Fibroblast of skin of abdomen (primary cell): ENCODE data around the gene RASSF5.

Experiments used
- DNase-seq: peaks from one replicate; pipeline ENCODE4 v3.0.0-alpha.2; 2013

RASSF5 gene

DNA sequence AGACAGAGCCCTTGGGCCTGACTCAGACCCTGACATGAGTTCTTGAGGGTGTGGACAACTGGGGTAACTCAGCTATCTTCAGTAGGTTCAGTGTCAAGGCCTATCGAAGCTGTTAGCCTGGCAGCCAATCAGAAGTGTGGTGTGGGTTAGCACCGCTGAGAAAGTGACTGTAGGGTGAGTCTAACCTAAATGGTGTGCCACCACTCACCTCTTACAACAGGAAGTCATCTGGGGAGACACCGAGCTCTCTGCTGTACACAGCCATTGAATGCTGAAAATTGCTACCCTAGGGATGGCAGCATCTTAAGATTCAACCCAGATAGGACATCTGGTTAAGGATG is 44.6 kb downstream of the RASSF5 start:
- DNase-seq = no peak

GRCh38 chr1:206554211-206554610 is 46.9 kb downstream of the RASSF5 start:
- DNase-seq = no peak

- DNase-seq = no peak
Measured at GRCh38 chr1:206554701-206555472, 47.6 kb downstream of the RASSF5 start.

- no peak for DNase-seq
Measured at GRCh38 chr1:206555473-206555935, 48.2 kb downstream of the RASSF5 start.

GRCh38 chr1:206556047-206556749 is 48.9 kb downstream of the RASSF5 start:
- DNase-seq = no peak

GRCh38 chr1:206556750-206557635 is 49.7 kb downstream of the RASSF5 start:
- DNase-seq = peak; percentile 31

GRCh38 chr1:206557636-206558473 is 50.5 kb downstream of the RASSF5 start:
- DNase-seq = no peak

DNA sequence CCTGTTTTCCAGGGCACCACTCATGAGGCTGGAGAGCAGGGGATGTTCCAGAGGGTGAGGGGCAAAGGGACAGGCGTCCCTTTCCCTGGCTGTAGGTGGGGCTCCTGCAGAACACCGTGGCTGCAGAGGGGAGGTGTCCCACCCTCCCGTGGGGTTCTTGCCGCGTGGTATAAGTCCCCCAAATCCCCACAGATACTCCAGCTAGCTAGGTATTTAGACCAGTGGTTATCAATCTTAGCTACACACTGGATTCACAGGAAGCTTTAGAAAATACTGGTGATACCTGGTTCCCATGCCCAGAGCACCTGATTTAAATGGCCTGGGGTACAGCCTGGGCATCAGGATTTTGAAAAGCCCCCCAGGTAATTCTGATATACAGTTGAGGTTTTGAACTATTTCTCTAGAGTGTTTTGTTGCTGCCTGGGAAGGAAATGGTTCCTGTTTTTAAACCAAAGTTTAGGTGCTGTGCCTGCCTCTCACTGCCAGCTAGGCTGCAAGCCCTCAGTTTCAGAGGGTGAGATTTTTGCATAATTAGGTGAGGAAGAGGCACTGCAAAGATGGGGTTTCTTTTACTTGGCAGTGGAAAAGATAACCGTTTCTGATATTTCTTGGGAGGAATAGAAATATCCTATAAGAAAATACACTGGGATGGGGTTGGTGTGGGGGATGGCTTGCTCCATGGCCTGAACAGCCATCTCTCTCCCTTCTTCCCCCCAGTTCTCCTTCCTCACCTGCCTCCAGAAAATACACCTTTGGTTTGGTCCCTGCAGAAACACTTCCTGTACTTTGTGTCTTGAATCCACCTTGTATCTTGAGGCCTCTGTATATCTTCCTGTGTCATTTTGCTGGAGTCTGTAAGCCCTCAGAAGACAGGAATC is 51.7 kb downstream of the RASSF5 start:
- no peak for DNase-seq

DNA sequence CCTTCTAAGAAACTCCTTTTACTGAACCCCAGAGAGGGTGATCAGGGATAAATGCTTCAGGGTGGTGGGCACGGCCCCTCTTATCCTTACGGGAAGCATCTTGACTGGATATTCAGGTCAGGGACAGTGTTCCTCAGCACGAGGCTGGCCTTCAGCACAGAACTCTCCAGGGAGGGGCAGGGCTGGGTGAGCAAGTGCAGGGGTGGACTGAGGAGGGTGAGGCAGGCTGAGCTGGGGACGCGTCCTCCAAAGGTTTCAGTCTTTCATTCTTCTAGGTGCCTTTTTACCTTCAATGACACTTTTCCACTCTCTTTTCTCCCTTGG is 52.3 kb downstream of the RASSF5 start:
- no peak for DNase-seq

DNA sequence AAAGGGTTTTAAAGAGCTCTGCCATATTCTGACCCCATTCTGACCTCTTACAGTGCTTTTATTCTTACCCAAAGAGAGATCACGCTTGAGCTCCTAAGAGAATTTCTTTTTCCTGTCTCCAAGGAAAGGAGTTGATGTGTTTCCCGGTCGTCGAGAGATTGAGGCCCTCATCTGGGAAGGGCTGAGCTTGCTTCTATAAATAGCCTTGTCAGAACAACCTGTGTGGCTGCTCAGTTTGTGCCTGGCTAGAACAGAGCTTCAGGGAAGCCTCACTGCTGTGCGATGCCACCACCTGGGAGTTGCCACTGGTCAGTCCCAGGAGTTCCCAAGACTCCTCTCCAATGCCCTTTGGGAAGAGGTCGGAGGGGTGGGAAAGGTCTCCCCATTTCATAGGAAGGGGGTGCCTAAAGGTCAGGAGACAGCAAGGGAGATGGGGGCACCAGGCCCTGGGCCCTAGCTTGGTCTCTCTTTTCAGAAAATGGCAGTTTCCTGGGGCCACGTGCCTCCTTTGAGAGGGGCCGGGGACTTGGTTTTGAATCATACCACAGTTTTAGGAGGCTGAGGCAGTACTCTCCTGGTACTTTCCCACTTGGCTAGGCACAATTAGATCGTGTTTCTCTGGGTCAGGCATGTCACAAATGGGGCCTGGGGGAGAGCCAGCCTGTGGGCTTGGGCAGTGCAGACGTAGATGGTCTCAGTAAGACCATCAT is 52.8 kb downstream of the RASSF5 start:
- no peak for DNase-seq

DNA sequence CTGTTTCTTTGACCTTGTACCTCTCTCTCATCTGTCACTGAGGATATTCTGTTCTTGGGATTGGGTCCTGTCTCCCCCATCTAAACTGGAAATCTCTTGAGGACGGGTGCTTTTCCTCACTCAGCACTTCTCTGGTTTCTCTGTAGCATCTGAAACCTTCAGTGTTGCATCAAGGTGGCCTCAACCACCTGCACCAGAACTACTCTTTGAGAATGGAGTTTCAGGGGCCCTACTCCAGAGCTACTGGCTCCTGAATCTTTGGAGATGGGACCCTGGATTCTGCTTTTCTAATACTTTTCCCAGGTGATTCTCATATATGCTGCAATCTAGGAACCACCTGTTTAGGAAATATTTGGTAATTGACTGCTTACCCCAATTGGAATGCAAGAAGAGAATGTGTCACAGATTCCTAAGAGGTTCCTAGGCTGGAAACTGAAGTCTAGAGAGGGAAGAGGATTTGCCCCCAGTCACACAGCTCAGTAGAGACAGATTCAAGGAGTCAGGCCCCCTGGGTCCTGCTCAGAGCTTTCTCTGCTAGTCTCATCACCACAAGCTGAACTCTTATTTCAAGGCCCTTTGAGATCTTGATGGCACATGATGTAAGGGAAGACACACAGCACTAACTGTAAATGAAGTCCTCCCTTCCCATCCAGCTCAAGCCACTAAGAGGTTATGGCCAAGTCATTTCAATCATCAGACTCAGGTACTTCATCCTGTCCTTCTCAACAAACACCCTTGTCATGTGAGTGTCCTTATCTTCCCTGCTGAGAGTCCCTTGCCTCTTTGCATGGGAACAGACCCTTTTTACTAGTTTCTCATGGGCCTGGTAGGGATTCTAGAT is 56.3 kb downstream of the RASSF5 start:
- no peak for DNase-seq

DNA sequence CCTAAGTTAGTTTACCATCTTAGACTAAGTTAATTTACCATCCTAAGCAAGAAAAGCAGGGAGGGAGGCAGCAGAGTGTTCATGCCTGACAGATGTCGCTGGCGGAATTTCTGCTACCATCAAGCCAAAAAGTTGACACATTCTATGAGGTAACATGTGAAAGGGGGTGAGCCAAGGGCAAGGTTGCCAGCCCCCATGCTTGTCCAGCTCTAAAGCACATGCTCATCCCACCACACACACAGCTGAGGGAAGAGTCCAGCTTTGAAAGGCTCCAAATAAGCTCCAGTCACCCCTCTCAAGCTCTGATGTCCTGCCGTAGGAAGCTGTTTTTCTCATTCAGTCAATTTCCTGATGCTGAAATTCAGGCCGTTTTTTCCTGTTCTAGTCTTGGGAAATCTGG is 58.7 kb downstream of the RASSF5 start:
- DNase-seq = no peak

DNA sequence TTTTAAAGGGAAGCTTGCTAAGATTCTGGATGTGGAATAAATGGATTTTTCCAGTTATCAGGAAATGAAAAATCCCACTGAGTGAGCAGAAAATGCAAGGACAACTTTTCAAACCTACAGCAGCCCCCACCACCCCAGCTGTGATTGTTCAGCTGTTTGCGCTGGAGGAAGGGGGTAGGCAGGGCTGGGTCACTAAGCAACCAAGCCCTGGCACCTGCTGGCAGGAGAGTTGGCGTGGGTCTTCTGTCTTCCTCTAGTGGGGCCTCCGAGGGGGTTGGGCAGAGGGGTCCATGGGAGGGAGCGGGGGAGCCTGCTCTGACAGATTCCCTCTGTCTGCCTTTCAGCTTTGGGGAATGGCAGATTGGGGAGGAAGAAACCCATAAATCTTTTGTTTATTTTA is 59.7 kb downstream of the RASSF5 start:
- no peak for DNase-seq

GRCh38 chr1:206568256-206568655 is 60.9 kb downstream of the RASSF5 start:
- no peak for DNase-seq

DNA sequence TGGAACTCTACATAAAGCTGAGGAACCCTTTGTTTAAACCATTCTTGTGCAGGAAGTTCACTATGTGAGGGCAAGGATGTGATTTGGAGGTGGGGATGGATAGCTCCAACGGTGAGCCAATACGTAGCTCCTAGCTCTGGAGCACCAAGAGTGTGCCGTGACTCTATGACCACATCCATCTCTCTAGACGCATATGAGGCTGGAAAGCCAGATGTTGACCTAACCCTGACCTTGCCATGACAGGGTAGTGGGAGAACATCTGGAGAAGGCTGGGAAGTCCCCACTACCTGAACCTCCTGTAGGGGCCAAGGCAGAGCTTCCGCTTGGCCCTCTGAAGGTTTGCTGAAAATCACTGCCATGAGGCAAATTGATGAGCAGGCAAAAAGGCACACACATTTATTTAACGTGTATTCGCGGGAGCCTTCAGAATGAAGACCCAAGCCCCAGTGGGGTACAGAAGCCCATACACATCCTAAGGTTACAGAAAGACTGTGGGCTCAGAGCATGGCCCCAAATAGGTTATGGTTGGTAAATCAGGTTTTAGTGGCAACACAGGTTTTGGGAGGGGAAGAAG is 61.5 kb downstream of the RASSF5 start:
- no peak for DNase-seq

DNA sequence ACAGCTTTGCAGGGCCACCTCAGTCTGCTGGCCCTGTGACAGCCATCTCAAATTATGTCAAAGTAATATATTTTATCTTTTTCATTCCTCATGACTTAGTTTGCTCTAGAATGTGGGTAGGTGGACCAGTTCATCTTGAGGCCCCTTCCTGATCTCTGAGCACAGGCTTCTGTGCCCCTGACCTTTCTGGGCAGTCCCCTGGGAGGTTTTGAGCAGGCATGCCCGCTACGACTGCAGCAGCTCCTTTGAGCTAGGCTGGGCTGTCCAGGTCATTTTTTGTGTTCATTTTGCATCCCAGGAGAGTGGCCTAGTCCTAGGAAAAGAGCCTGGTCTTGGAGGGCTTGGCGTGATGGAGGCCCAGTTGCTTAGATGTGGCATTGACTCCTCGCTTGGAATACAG is 62.2 kb downstream of the RASSF5 start:
- DNase-seq = no peak

GRCh38 chr1:206570529-206570928 is 63.2 kb downstream of the RASSF5 start:
- no peak for DNase-seq

GRCh38 chr1:206572835-206573234 is 65.5 kb downstream of the RASSF5 start:
- no peak for DNase-seq

DNA sequence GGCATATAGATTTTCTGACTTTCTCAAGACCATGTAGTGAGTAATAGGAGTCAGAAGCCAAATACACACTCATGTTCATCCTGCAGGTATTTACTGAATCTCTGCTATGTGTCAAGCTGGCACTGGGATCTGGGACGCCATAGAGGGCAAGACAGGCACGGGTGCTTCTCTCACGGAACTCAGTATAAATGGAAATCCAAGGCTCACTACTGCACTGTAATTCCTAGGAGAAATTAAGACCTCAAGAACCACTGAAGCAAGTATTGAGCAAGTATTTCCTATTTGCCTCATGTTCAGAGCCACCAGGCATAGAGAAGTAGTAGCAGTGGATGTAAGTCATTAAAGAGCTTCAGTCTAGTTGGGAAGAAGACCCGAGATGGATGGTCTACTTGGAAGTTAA is 66.0 kb downstream of the RASSF5 start:
- no peak for DNase-seq
